GM12865 (cell line): Measurements from ENCODE around the gene CDKAL1.

ENCODE experiments used
- DNase-seq: peaks from one replicate; pipeline ENCODE4 v3.0.0; 2010; ENCODE audit warnings: low read depth
- H3K4me3 ChIP-seq: 2 replicates; pipeline ENCODE4 v1.5.1; 2011; ENCODE audit warnings: mild to moderate bottlenecking, low read depth, low read length, control low read depth
- CTCF ChIP-seq: IDR thresholded peaks from 2 replicates; pipeline ENCODE4 v1.5.1; 2011; ENCODE audit warnings: low read length, control low read depth, low read depth, inconsistent platforms; ENCODE audit not compliant: insufficient read depth; ENCODE audit errors: missing control alignments

Gene CDKAL1

GRCh38 chr6:20575704-20576451 is 41.6 kb downstream of the CDKAL1 start:
- no peak overlapping the region for H3K4me3 ChIP-seq
- no peak for TF ChIP-seq CTCF
- DNase-seq: no peak

- TF ChIP-seq CTCF: no peak
- no peak for DNase-seq
- H3K4me3 ChIP-seq: no peak overlapping the region
These were observed 43.0 kb downstream of the CDKAL1 start for GRCh38 chr6:20577173-20577688.

GRCh38 chr6:20581070-20581469 is 46.8 kb downstream of the CDKAL1 start:
- no peak for TF ChIP-seq CTCF
- no peak overlapping the region for H3K4me3 ChIP-seq
- DNase-seq: no peak

GRCh38 chr6:20582586-20583443 is 48.6 kb downstream of the CDKAL1 start:
- no peak for TF ChIP-seq CTCF
- H3K4me3 ChIP-seq: no peak overlapping the region
- peak; percentile 20 for DNase-seq

GRCh38 chr6:20583444-20583800 is 49.2 kb downstream of the CDKAL1 start:
- no peak for TF ChIP-seq CTCF
- DNase-seq: no peak
- no peak overlapping the region for H3K4me3 ChIP-seq

- peak; percentile 31 for DNase-seq
- H3K4me3 ChIP-seq: no peak overlapping the region
- TF ChIP-seq CTCF: no peak
These were observed 50.0 kb downstream of the CDKAL1 start for GRCh38 chr6:20584100-20584731.
